Rectal smooth muscle tissue (tissue), 1 donor: ENCODE results near the gene GALNT14.

Source experiments
- H3K27ac ChIP-seq: one replicate; pipeline ENCODE4 v1.7.0; 2013; ENCODE audit warnings: low read depth, low read length, inconsistent platforms
- H3K27me3 ChIP-seq: one replicate; pipeline ENCODE4 v1.7.0; 2013; ENCODE audit warnings: low read length; ENCODE audit not compliant: control insufficient read depth, insufficient read depth
- H3K36me3 ChIP-seq: one replicate; pipeline ENCODE4 v1.7.0; 2013; ENCODE audit warnings: low read length; ENCODE audit not compliant: control insufficient read depth, insufficient read depth
- H3K4me1 ChIP-seq: one replicate; pipeline ENCODE4 v1.7.0; 2013; ENCODE audit warnings: low read length; ENCODE audit not compliant: control insufficient read depth, insufficient read depth
- H3K4me3 ChIP-seq: one replicate; pipeline ENCODE4 v1.7.0; 2013; ENCODE audit warnings: low read length
- H3K9ac ChIP-seq: one replicate; pipeline ENCODE4 v1.7.0; 2013; ENCODE audit warnings: low read length

GALNT14 gene

DNA sequence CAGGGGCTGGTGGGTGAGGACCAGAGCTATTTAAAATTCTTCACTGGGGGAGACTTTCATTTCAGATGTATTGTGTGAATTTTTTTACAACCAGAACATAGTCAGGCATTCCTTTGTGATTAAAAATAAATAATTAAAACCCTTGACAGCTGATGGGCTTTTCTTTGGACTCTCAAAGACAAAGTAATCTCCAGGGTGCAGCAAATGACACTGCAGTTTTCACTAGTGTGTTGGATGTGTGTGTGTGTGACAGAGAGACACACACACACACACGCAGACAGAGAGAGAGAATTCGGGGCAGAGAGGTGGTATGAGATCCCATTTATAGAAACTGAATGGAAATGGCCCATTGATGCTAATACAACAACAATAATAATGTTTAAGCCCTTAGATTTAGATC, 10.3 kb upstream of the GALNT14 start:
- no peak overlapping the region for H3K27ac ChIP-seq
- H3K9ac ChIP-seq, result no peak overlapping the region
- no peak overlapping the region for H3K4me3 ChIP-seq
- H3K36me3 ChIP-seq, result no peaks in the 10 kb centered on the region
- no peaks in the 10 kb centered on the region for H3K27me3 ChIP-seq
- H3K4me1 ChIP-seq, result no peaks in the 10 kb centered on the region

DNA sequence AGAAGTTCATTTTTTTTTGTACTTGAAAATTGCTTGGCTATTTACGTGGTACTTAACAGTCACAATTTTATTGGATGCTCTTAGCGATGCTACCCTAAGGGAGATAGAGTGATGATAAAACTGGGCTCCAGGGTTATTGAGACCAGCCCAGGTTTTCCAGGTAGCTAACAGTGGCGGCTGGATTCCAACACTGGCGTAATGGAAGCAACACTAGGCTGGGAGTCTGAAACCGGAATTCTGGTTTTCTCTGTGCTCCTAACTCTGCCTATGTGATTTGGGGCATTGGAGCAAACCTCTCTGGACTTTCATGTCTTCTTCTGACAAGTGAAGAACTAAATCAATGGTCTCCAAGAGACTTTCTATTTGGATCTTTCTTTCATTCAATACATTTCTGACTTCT, 9.4 kb upstream of the GALNT14 start:
- Histone ChIP-seq H3K27ac (no peak overlapping the region), H3K27me3 (no peaks in the 10 kb centered on the region), H3K4me1 (no peaks in the 10 kb centered on the region), H3K9ac (no peak overlapping the region), H3K36me3 (no peaks in the 10 kb centered on the region), H3K4me3 (no peak overlapping the region)

- no peak overlapping the region for H3K9ac ChIP-seq
- H3K36me3 ChIP-seq, result no peaks in the 10 kb centered on the region
- H3K27me3 ChIP-seq, result peaks cover 2% of the 10 kb centered on the region
- no peak overlapping the region for H3K27ac ChIP-seq
- H3K4me3 ChIP-seq, result no peak overlapping the region
- H3K4me1 ChIP-seq, result no peaks in the 10 kb centered on the region
These were observed 3.9 kb upstream of the GALNT14 start for GRCh38 chr2:31142110-31142509.

GRCh38 chr2:31141443-31142085, 3.3 kb upstream of the GALNT14 start:
- no peak overlapping the region for H3K9ac ChIP-seq
- no peak overlapping the region for H3K4me3 ChIP-seq
- no peak overlapping the region for H3K27ac ChIP-seq
- peaks cover 7% of the 10 kb centered on the region for H3K27me3 ChIP-seq
- no peaks in the 10 kb centered on the region for H3K36me3 ChIP-seq
- H3K4me1 ChIP-seq, result no peaks in the 10 kb centered on the region

- H3K27me3 ChIP-seq, result peaks cover 11% of the 10 kb centered on the region
These were observed 1.9 kb upstream of the GALNT14 start for GRCh38 chr2:31140151-31140550.

GRCh38 chr2:31139671-31140070, 1.4 kb upstream of the GALNT14 start:
- Histone ChIP-seq H3K27ac (no peak overlapping the region), H3K4me3 (no peak overlapping the region), H3K27me3 (peaks cover 11% of the 10 kb centered on the region), H3K4me1 (no peaks in the 10 kb centered on the region), H3K9ac (no peak overlapping the region), H3K36me3 (no peaks in the 10 kb centered on the region)

More at GRCh38 chr2:31140151-31140550, 1.9 kb upstream of the GALNT14 start:
- Histone ChIP-seq H3K27ac (no peak overlapping the region), H3K4me1 (no peaks in the 10 kb centered on the region), H3K36me3 (no peaks in the 10 kb centered on the region), H3K9ac (no peak overlapping the region), H3K4me3 (no peak overlapping the region)

GRCh38 chr2:31137211-31138036, 816 bp downstream of the GALNT14 start:
- no peaks in the 10 kb centered on the region for H3K36me3 ChIP-seq
- no peaks in the 10 kb centered on the region for H3K4me1 ChIP-seq
- no peak overlapping the region for H3K9ac ChIP-seq
- H3K4me3 ChIP-seq, result peak overlapping the region; percentile 61
- H3K27ac ChIP-seq, result no peak overlapping the region
- peaks cover 14% of the 10 kb centered on the region for H3K27me3 ChIP-seq

- Histone ChIP-seq H3K9ac (no peak overlapping the region), H3K4me3 (no peak overlapping the region), H3K4me1 (no peaks in the 10 kb centered on the region), H3K36me3 (no peaks in the 10 kb centered on the region), H3K27me3 (peaks cover 14% of the 10 kb centered on the region), H3K27ac (no peak overlapping the region)
These were observed 1.5 kb downstream of the GALNT14 start for GRCh38 chr2:31136732-31137131.

- no peak overlapping the region for H3K9ac ChIP-seq
- peaks cover 14% of the 10 kb centered on the region for H3K27me3 ChIP-seq
- no peak overlapping the region for H3K4me3 ChIP-seq
- no peak overlapping the region for H3K27ac ChIP-seq
- no peaks in the 10 kb centered on the region for H3K4me1 ChIP-seq
- no peaks in the 10 kb centered on the region for H3K36me3 ChIP-seq
These were observed 2.2 kb downstream of the GALNT14 start for GRCh38 chr2:31136000-31136399.

- Histone ChIP-seq H3K27me3 (peaks cover 14% of the 10 kb centered on the region), H3K27ac (no peak overlapping the region), H3K9ac (no peak overlapping the region), H3K4me1 (no peaks in the 10 kb centered on the region), H3K4me3 (no peak overlapping the region), H3K36me3 (no peaks in the 10 kb centered on the region)
These were observed 3.8 kb downstream of the GALNT14 start for GRCh38 chr2:31134480-31134879.

- no peaks in the 10 kb centered on the region for H3K36me3 ChIP-seq
- H3K27me3 ChIP-seq, result peaks cover 14% of the 10 kb centered on the region
- H3K27ac ChIP-seq, result no peak overlapping the region
- H3K9ac ChIP-seq, result no peak overlapping the region
- no peak overlapping the region for H3K4me3 ChIP-seq
- no peaks in the 10 kb centered on the region for H3K4me1 ChIP-seq
These were observed 5.5 kb downstream of the GALNT14 start for GRCh38 chr2:31132786-31133185.

GRCh38 chr2:31131871-31132270, 6.4 kb downstream of the GALNT14 start:
- Histone ChIP-seq H3K27me3 (peaks cover 10% of the 10 kb centered on the region), H3K27ac (no peak overlapping the region), H3K4me1 (no peaks in the 10 kb centered on the region), H3K4me3 (no peak overlapping the region), H3K36me3 (no peaks in the 10 kb centered on the region), H3K9ac (no peak overlapping the region)
